H9 (cell line): ENCODE data around the gene LPP. TPM values are rescaled to one million over a fixed set of nuclear protein-coding genes. Genes with fewer than 3 reads are reported as not detected.

Experiments used
- DNase-seq: peaks from one replicate; pipeline ENCODE4 v3.0.0-alpha.2; 2017
- H2AFZ ChIP-seq: one replicate; pipeline ENCODE4 v1.6.1; 2013; ENCODE audit warnings: mild to moderate bottlenecking, low read length, control low read depth, moderate library complexity
- H2AK5ac ChIP-seq: 2 replicates; pipeline ENCODE4 v1.6.1; 2013; ENCODE audit warnings: low read length, control low read depth, mixed read lengths; ENCODE audit not compliant: insufficient read length
- H2BK120ac ChIP-seq: one replicate; pipeline ENCODE4 v1.6.1; 2013; ENCODE audit warnings: low read depth, mild to moderate bottlenecking, low read length, control low read depth, inconsistent platforms; ENCODE audit not compliant: poor library complexity, severe bottlenecking
- H2BK12ac ChIP-seq: 2 replicates; pipeline ENCODE4 v1.6.1; 2013; ENCODE audit warnings: low read length, control low read depth, mixed read lengths, low read depth; ENCODE audit not compliant: insufficient read length
- H2BK15ac ChIP-seq: 2 replicates; pipeline ENCODE4 v1.6.1; 2013; ENCODE audit warnings: low read depth, low read length, control low read depth
- H2BK20ac ChIP-seq: one replicate; pipeline ENCODE4 v1.6.1; 2013; ENCODE audit warnings: low read depth, mild to moderate bottlenecking, low read length, control low read depth, inconsistent platforms; ENCODE audit not compliant: poor library complexity, severe bottlenecking
- H2BK5ac ChIP-seq: 2 replicates; pipeline ENCODE4 v1.6.1; 2013; ENCODE audit warnings: low read length, control low read depth, mixed read lengths; ENCODE audit not compliant: insufficient read length
- H3K14ac ChIP-seq: 2 replicates; pipeline ENCODE4 v1.6.1; 2013; ENCODE audit warnings: low read length, control low read depth; ENCODE audit not compliant: insufficient read depth
- H3K18ac ChIP-seq: 2 replicates; pipeline ENCODE4 v1.6.1; 2013; ENCODE audit warnings: low read depth, mild to moderate bottlenecking, mixed read lengths, low read length, control low read depth; ENCODE audit not compliant: insufficient read length
- H3K23ac ChIP-seq: 2 replicates; pipeline ENCODE4 v1.6.1; 2013; ENCODE audit warnings: low read length, control low read depth, mixed read lengths, low read depth; ENCODE audit not compliant: insufficient read length
- H3K23me2 ChIP-seq: 2 replicates; pipeline ENCODE4 v1.6.1; 2013; ENCODE audit warnings: low read depth, mild to moderate bottlenecking, mixed read lengths, low read length, control low read depth; ENCODE audit not compliant: insufficient read length, poor library complexity, severe bottlenecking
- H3K27ac ChIP-seq: 2 replicates; pipeline ENCODE4 v1.5.1; 2013; ENCODE audit warnings: low read length, control low read depth, mixed read lengths, low read depth; ENCODE audit not compliant: insufficient read length
- H3K27me3 ChIP-seq: 2 replicates; pipeline ENCODE4 v1.6.1; 2013; ENCODE audit warnings: low read length, control low read depth, inconsistent platforms; ENCODE audit not compliant: insufficient read depth
- H3K4ac ChIP-seq: 2 replicates; pipeline ENCODE4 v1.6.1; 2013; ENCODE audit warnings: low read depth, mild to moderate bottlenecking, control low read depth, inconsistent platforms, low read length, moderate library complexity
- H3K4me1 ChIP-seq: 2 replicates; pipeline ENCODE4 v1.6.1; 2013; ENCODE audit warnings: low read length, control low read depth, inconsistent platforms; ENCODE audit not compliant: insufficient read depth
- H3K4me2 ChIP-seq: 2 replicates; pipeline ENCODE4 v1.6.1; 2013; ENCODE audit warnings: low read length, control low read depth, mixed read lengths; ENCODE audit not compliant: insufficient read length, insufficient read depth
- H3K56ac ChIP-seq: 2 replicates; pipeline ENCODE4 v1.6.1; 2013; ENCODE audit warnings: low read depth, mild to moderate bottlenecking, mixed read lengths, low read length, control low read depth; ENCODE audit not compliant: insufficient read length
- H3K79me1 ChIP-seq: 2 replicates; pipeline ENCODE4 v1.6.1; 2013; ENCODE audit warnings: low read depth, mild to moderate bottlenecking, moderate library complexity, low read length, control low read depth, inconsistent platforms; ENCODE audit not compliant: insufficient read depth, poor library complexity, severe bottlenecking
- H3K79me2 ChIP-seq: 2 replicates; pipeline ENCODE4 v1.6.1; 2013; ENCODE audit warnings: low read length, control low read depth, inconsistent platforms; ENCODE audit not compliant: insufficient read depth
- H3K9ac ChIP-seq: 2 replicates; pipeline ENCODE4 v1.6.1; 2013; ENCODE audit warnings: low read length, control low read depth, mixed read lengths; ENCODE audit not compliant: insufficient read length; ENCODE audit errors: extremely low read depth
- H3K9me3 ChIP-seq: one replicate; pipeline ENCODE4 v1.6.1; 2013; ENCODE audit warnings: low read depth, low read length, inconsistent platforms; ENCODE audit not compliant: control insufficient read depth
- H3T11ph ChIP-seq: one replicate; pipeline ENCODE4 v1.6.1; 2013; ENCODE audit warnings: mild to moderate bottlenecking, low read length, control low read depth, inconsistent platforms
- H4K20me1 ChIP-seq: one replicate; pipeline ENCODE4 v1.6.1; 2013; ENCODE audit not compliant: control insufficient read depth, insufficient read length, insufficient read depth
- H4K5ac ChIP-seq: 2 replicates; pipeline ENCODE4 v1.6.1; 2013; ENCODE audit warnings: low read depth, mild to moderate bottlenecking, mixed read lengths, low read length, control low read depth; ENCODE audit not compliant: insufficient read length
- H4K8ac ChIP-seq: replicated peaks from 2 replicates; pipeline ENCODE4 v1.6.1; 2013; ENCODE audit warnings: low read length, control low read depth, mixed read lengths, low read depth; ENCODE audit not compliant: insufficient read length
- H4K91ac ChIP-seq: 2 replicates; pipeline ENCODE4 v1.6.1; 2013; ENCODE audit warnings: low read depth, mild to moderate bottlenecking, moderate library complexity, mixed read lengths, low read length, control low read depth; ENCODE audit not compliant: insufficient read length
- H3K27ac Mint-ChIP-seq, 3 experiments: 2 replicates in 2 of 3; 3 replicates in 1 of 3; pipeline ENCODE4 v1.8.0; 2020 to 2021; ENCODE audit warnings: mixed read lengths in 3 of 3, mild to moderate bottlenecking in 1 of 3, moderate library complexity in 1 of 3
- H3K27me3 Mint-ChIP-seq: 2 replicates; pipeline ENCODE4 v1.8.0; 2021; ENCODE audit warnings: low read depth, mild to moderate bottlenecking, moderate library complexity, mixed read lengths
- H3K36me3 Mint-ChIP-seq, 3 experiments: 2 replicates in 2 of 3; 3 replicates in 1 of 3; pipeline ENCODE4 v1.8.0; 2020 to 2021; ENCODE audit warnings: low read depth in 3 of 3, mixed read lengths in 3 of 3; ENCODE audit not compliant: insufficient read depth in 1 of 3
- H3K4me1 Mint-ChIP-seq, 2 experiments: 2 replicates each; pipeline ENCODE4 v1.8.0; 2020; ENCODE audit warnings: mixed read lengths in 2 of 2
- H3K4me3 Mint-ChIP-seq, 2 experiments: 2 replicates in 1 of 2; 3 replicates in 1 of 2; pipeline ENCODE4 v1.8.0; 2020 to 2021; ENCODE audit warnings: mild to moderate bottlenecking in 2 of 2, mixed read lengths in 2 of 2, moderate library complexity in 1 of 2
- H3K9me3 Mint-ChIP-seq, 2 experiments: 2 replicates in 1 of 2; 3 replicates in 1 of 2; pipeline ENCODE4 v1.8.0; 2020; ENCODE audit warnings: mild to moderate bottlenecking in 2 of 2, mixed read lengths in 2 of 2, moderate library complexity in 1 of 2
- CTCF ChIP-seq: fragments of 200-600 bp; sonication (generic); conservative IDR thresholded peaks from 3 replicates; pipeline ENCODE4 v1.8.0; 2021; ENCODE audit warnings: antibody characterized with exemption, mild to moderate bottlenecking
- WGBS: extraction: QIAGEN DNeasy Blood & Tissue Kit; methylation state at CpG from one replicate; pipeline ENCODE4 v1.1.7; 2013; ENCODE audit warnings: missing lambda C conversion rate, low lambda C conversion rate, mixed read lengths; ENCODE audit not compliant: insufficient read length; ENCODE audit errors: extremely low coverage; 5-methylcytosine and 5-hydroxymethylcytosine counted together
- total RNA-seq: library from RNA; stranded (reverse); gene quantifications from 2 replicates; pipeline ENCODE4 v1.2.1, GENCODE V29; 2021

LPP gene
- total RNA-seq, 1 experiment from 2014 or later, result 64.6 TPM

GRCh38 chr3:188792793-188793192 is 638.8 kb downstream of the LPP start:
- H2BK15ac ChIP-seq, result no peak overlapping the region
- H3K27ac Mint-ChIP-seq, result peak overlapping the region in 2 of 3 experiments; percentile 10 to 41; a peak in 2 of 7 replicates
- H3K9ac ChIP-seq, result no peak overlapping the region
- no peaks in the 10 kb centered on the region for H3K23me2 ChIP-seq
- no peak overlapping the region for H3K4ac ChIP-seq
- no peak overlapping the region for H2BK20ac ChIP-seq
- DNase-seq, result peak; percentile 33
- H2BK12ac ChIP-seq, result no peak overlapping the region
- H3K9me3 Mint-ChIP-seq, result no peaks in the 10 kb centered on the region
- H3K4me1 ChIP-seq, result no peaks in the 10 kb centered on the region; the same call in 1 of the 2 replicates
- no peaks in the 10 kb centered on the region for H3K27me3 Mint-ChIP-seq
- H3K79me2 ChIP-seq, result no peaks in the 10 kb centered on the region
- TF ChIP-seq CTCF, result peak; percentile 55
- no peaks in the 10 kb centered on the region for H3K27me3 ChIP-seq
- H3K18ac ChIP-seq, result no peak overlapping the region
- H3K56ac ChIP-seq, result no peak overlapping the region
- H3K79me1 ChIP-seq, result no peaks in the 10 kb centered on the region
- H3K23ac ChIP-seq, result no peak overlapping the region
- H4K91ac ChIP-seq, result no peak overlapping the region
- H3K36me3 Mint-ChIP-seq, result no peaks in the 10 kb centered on the region
- H4K8ac ChIP-seq, result no peak overlapping the region
- no peak overlapping the region for H3K4me3 Mint-ChIP-seq
- no peak overlapping the region for H4K5ac ChIP-seq
- no peak overlapping the region for H3K27ac ChIP-seq
- H3T11ph ChIP-seq, result no peak overlapping the region
- H2AFZ ChIP-seq, result no peak overlapping the region
- no peaks in the 10 kb centered on the region for H4K20me1 ChIP-seq
- no peak overlapping the region for H3K14ac ChIP-seq
- H2AK5ac ChIP-seq, result no peak overlapping the region
- no peak overlapping the region for H2BK120ac ChIP-seq
- H3K4me1 Mint-ChIP-seq, result peaks cover 11 to 12% of the 10 kb centered on the region in 2 experiments
- H3K9me3 ChIP-seq, result no peaks in the 10 kb centered on the region
- WGBS, result no CpG with 5 or more reads among the region's 6 CpGs
- no peak overlapping the region for H3K4me2 ChIP-seq
- H2BK5ac ChIP-seq, result no peak overlapping the region
